HepG2 (cell line): ENCODE data around the gene MCM3.

Experiments
- EP300 ChIP-seq, 3 experiments: sonication (generic) in 1 of 3; formaldehyde crosslinking in 1 of 3; IDR thresholded peaks; 2 replicates each; pipeline versions ENCODE4 v1.5.1 to v1.6.1; 2011 to 2020; ENCODE audit warnings: low read depth in 2 of 3, low read length in 2 of 3, borderline replicate concordance in 1 of 3, improper control_type of control experiment in 1 of 3, mild to moderate bottlenecking in 1 of 3, missing genetic modification reagents in 1 of 3, moderate library complexity in 1 of 3
- FOXJ3 ChIP-seq: sonication (generic); formaldehyde crosslinking; IDR thresholded peaks from 2 replicates; pipeline ENCODE4 v1.4.0; 2020; ENCODE audit warnings: missing genetic modification reagents, mild to moderate bottlenecking, borderline replicate concordance
- KLF11 ChIP-seq: IDR thresholded peaks from 2 replicates; pipeline ENCODE4 v1.6.1; 2016; ENCODE audit warnings: missing compliant biosample characterization
- MAX ChIP-seq: IDR thresholded peaks from 2 replicates; pipeline ENCODE4 v1.6.1; 2012; ENCODE audit warnings: inconsistent platforms
- NFKBIZ ChIP-seq: IDR thresholded peaks from 2 replicates; pipeline ENCODE4 v1.6.1; 2018; ENCODE audit warnings: missing genetic modification reagents, missing compliant biosample characterization
- POGK ChIP-seq: sonication (generic); formaldehyde crosslinking; conservative IDR thresholded peaks from 2 replicates; pipeline ENCODE4 v1.8.0; 2022; ENCODE audit warnings: mild to moderate bottlenecking, moderate library complexity, missing genetic modification reagents
- POLR2AphosphoS5 ChIP-seq: IDR thresholded peaks from 2 replicates; pipeline ENCODE4 v1.6.1; 2012; ENCODE audit warnings: low read depth, low read length
- STAG1 ChIP-seq: sonication (generic); formaldehyde crosslinking; IDR thresholded peaks from 2 replicates; pipeline ENCODE4 v1.4.0; 2020; ENCODE audit warnings: missing genetic modification reagents
- ZBTB8A ChIP-seq: sonication (generic); formaldehyde crosslinking; IDR thresholded peaks from 2 replicates; pipeline ENCODE4 v1.4.0; 2020; ENCODE audit warnings: mild to moderate bottlenecking, low read depth, missing genetic modification reagents, borderline replicate concordance
- ZNF564 ChIP-seq: sonication (generic); formaldehyde crosslinking; IDR thresholded peaks from 2 replicates; pipeline ENCODE4 v1.8.1; 2023; ENCODE audit warnings: mild to moderate bottlenecking, missing genetic modification reagents
- ZNF841 ChIP-seq: sonication (generic); formaldehyde crosslinking; IDR thresholded peaks from 2 replicates; pipeline ENCODE4 v1.8.1; 2023; ENCODE audit warnings: missing genetic modification reagents, borderline replicate concordance
- ZNF891 ChIP-seq: sonication (generic); formaldehyde crosslinking; IDR thresholded peaks from 2 replicates; pipeline ENCODE4 v1.5.0; 2020; ENCODE audit warnings: mild to moderate bottlenecking, missing genetic modification reagents
- TF ChIP-seq, protein P1 (sequence below): sonication (generic); formaldehyde crosslinking; IDR thresholded peaks from 2 replicates; pipeline ENCODE4 v1.5.0; 2020; ENCODE audit warnings: mild to moderate bottlenecking, missing genetic modification reagents, moderate library complexity
- TF ChIP-seq, protein P2 (sequence below): sonication (generic); formaldehyde crosslinking; IDR thresholded peaks from 2 replicates; pipeline ENCODE4 v1.4.0; 2020; ENCODE audit warnings: missing genetic modification reagents

- TF ChIP-seq KLF11 (CRISPR knock-in tag) (no peak), MAX (no peak), EP300 (IDR thresholded peaks at IDR 0.05; ENCODE audit: low read depth in 2 of 2, low read length in 2 of 2) (no peak), EP300 (CRISPR knock-in tag; IDR thresholded peaks at IDR 0.05; ENCODE audit: borderline replicate concordance) (no peak), POLR2AphosphoS5 (no peak), ZNF841 (CRISPR knock-in tag) (no peak), ZBTB8A (CRISPR knock-in tag) (no peak), ZNF891 (CRISPR knock-in tag) (no peak), NFKBIZ (CRISPR knock-in tag) (no peak), ZNF564 (CRISPR knock-in tag) (no peak), POGK (no peak), FOXJ3 (CRISPR knock-in tag) (no peak), STAG1 (no peak)
- TF ChIP-seq, protein P1, sequence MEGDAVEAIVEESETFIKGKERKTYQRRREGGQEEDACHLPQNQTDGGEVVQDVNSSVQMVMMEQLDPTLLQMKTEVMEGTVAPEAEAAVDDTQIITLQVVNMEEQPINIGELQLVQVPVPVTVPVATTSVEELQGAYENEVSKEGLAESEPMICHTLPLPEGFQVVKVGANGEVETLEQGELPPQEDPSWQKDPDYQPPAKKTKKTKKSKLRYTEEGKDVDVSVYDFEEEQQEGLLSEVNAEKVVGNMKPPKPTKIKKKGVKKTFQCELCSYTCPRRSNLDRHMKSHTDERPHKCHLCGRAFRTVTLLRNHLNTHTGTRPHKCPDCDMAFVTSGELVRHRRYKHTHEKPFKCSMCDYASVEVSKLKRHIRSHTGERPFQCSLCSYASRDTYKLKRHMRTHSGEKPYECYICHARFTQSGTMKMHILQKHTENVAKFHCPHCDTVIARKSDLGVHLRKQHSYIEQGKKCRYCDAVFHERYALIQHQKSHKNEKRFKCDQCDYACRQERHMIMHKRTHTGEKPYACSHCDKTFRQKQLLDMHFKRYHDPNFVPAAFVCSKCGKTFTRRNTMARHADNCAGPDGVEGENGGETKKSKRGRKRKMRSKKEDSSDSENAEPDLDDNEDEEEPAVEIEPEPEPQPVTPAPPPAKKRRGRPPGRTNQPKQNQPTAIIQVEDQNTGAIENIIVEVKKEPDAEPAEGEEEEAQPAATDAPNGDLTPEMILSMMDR (CRISPR knock-in tag), result no peak
- TF ChIP-seq, protein P2, sequence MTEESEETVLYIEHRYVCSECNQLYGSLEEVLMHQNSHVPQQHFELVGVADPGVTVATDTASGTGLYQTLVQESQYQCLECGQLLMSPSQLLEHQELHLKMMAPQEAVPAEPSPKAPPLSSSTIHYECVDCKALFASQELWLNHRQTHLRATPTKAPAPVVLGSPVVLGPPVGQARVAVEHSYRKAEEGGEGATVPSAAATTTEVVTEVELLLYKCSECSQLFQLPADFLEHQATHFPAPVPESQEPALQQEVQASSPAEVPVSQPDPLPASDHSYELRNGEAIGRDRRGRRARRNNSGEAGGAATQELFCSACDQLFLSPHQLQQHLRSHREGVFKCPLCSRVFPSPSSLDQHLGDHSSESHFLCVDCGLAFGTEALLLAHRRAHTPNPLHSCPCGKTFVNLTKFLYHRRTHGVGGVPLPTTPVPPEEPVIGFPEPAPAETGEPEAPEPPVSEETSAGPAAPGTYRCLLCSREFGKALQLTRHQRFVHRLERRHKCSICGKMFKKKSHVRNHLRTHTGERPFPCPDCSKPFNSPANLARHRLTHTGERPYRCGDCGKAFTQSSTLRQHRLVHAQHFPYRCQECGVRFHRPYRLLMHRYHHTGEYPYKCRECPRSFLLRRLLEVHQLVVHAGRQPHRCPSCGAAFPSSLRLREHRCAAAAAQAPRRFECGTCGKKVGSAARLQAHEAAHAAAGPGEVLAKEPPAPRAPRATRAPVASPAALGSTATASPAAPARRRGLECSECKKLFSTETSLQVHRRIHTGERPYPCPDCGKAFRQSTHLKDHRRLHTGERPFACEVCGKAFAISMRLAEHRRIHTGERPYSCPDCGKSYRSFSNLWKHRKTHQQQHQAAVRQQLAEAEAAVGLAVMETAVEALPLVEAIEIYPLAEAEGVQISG (CRISPR knock-in tag), result no peak
Measured at GRCh38 chr6:52310932-52311331, 26.4 kb upstream of the MCM3 start.
